DMS 273 (cell line): ENCODE data around the gene GOSR2.
A peak's percentile ranks its signal among the peaks of the same experiment; 100 is the strongest.

ENCODE experiments used
- DNase-seq: peaks from one replicate; lab custom pipeline; 2025; ENCODE audit not compliant: unreplicated experiment; lab: John Stamatoyannopoulos, UW

The GOSR2 gene

GRCh38 chr17:46958041-46958591, 35.2 kb downstream of the GOSR2 start:
- DNase-seq = no peak

GRCh38 chr17:46960152-46960551, 37.2 kb downstream of the GOSR2 start:
- no peak for DNase-seq

GRCh38 chr17:46962374-46962790, 39.4 kb downstream of the GOSR2 start:
- no peak for DNase-seq

GRCh38 chr17:46963571-46963970, 40.6 kb downstream of the GOSR2 start:
- DNase-seq = no peak

- no peak for DNase-seq
Observed at GRCh38 chr17:46964315-46965265, 41.6 kb downstream of the GOSR2 start.

GRCh38 chr17:46968224-46968834, 45.4 kb downstream of the GOSR2 start:
- no peak for DNase-seq

GRCh38 chr17:46968896-46969295, 45.9 kb downstream of the GOSR2 start:
- DNase-seq = no peak

- DNase-seq = no peak
Observed at GRCh38 chr17:46971647-46972300, 48.8 kb downstream of the GOSR2 start.

GRCh38 chr17:46972346-46972745, 49.4 kb downstream of the GOSR2 start:
- DNase-seq = peak; percentile 71

- peak; percentile 72 for DNase-seq
Observed at GRCh38 chr17:46974086-46974485, 51.1 kb downstream of the GOSR2 start.

GRCh38 chr17:46975287-46975686, 52.3 kb downstream of the GOSR2 start:
- no peak for DNase-seq

- DNase-seq = peak; percentile 75
Observed at GRCh38 chr17:46976626-46977270, 53.8 kb downstream of the GOSR2 start.

- DNase-seq = peak; percentile 94
Observed at GRCh38 chr17:46977348-46977747, 54.4 kb downstream of the GOSR2 start.

- DNase-seq = peak; percentile 83
Observed at GRCh38 chr17:46977750-46978488, 55.0 kb downstream of the GOSR2 start.

- DNase-seq = peak; percentile 56
Observed at GRCh38 chr17:46978489-46979146, 55.7 kb downstream of the GOSR2 start.

- peak; percentile 92 for DNase-seq
Observed at GRCh38 chr17:46979147-46979863, 56.3 kb downstream of the GOSR2 start, which contains the start of gene RPRML. TSS of gene RPRML (minus strand) at chr17:46979253. CDS start at chr17:46979007, 246 bp downstream.

- DNase-seq = no peak
Observed at GRCh38 chr17:46982577-46982976, 59.6 kb downstream of the GOSR2 start.

- no peak for DNase-seq
Observed at GRCh38 chr17:46983782-46984181, 60.8 kb downstream of the GOSR2 start.

- DNase-seq = peak; percentile 98
Observed at GRCh38 chr17:46984341-46984740, 61.4 kb downstream of the GOSR2 start.
